GM18498 (cell line): ENCODE data around the gene CTDSPL.
A peak's percentile ranks its signal among the peaks of the same experiment; 100 is the strongest.

Source experiments
- ATAC-seq: cut with Tn5 transposase; IDR thresholded peaks from one replicate; pipeline ENCODE4 v1.9.1; 2021; ENCODE audit warnings: mild to moderate bottlenecking, moderate library complexity; ENCODE audit not compliant: unreplicated experiment

Gene CTDSPL

GRCh38 chr3:37890522-37890921 is 28.8 kb downstream of the CTDSPL start:
- no peak for ATAC-seq

DNA sequence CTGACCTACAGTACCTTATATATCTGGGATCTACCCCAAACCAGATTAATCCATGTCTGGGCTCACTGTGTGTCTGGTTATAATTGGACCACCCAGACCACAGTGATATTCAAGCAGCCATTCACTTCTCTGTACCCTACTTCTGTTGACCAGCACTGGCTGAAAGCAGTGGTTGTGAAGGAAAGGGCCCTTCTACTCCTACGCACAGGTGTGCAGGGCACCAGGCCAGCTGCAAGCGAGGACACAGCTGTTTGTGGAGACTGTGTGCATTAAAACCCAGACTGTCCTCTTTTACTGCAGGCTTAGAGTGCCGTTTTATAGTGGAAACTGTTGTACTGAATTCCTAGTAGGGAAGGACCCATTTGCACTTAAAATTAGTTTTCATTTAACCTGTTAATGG is 29.5 kb downstream of the CTDSPL start:
- no peak for ATAC-seq

GRCh38 chr3:37892927-37893600 is 31.4 kb downstream of the CTDSPL start:
- ATAC-seq = no peak

DNA sequence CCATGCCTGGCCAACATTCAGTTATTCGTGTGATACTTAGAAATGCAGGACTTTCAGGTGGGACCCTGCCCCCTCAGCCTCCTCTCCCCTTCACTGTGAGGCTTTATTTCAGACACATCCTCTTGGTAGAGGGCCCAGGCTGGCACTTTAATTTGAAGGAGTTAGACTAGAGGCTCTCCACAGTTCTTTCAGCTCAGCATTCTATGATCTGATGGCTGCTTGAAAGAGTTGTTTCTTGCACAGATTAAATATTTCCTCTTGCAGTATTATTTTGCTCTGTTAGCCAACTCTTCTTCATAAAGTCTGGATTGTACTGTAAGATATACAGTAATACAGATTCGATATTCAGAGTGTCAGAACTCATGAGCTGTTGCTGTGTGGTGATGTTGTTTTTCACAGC is 35.1 kb downstream of the CTDSPL start:
- no peak for ATAC-seq

GRCh38 chr3:37897763-37898162 is 36.1 kb downstream of the CTDSPL start:
- no peak for ATAC-seq

DNA sequence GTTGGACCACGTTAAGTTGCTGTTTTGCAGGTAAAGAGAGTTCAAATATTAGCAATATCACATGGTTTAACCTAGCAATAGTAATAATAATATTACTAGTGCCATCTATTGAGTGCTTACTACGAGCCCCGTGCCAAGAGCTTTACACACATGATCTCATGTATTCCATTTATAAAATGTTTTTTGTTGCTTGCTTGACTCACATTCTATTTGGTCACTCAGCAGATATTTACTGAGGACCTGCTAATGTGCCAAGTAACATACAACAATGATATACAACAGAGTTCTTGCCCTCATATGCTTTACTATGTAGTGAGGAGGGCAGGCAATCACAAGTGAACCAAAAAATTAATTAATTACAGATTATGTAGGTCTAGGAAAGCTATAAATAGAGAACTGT is 36.7 kb downstream of the CTDSPL start:
- no peak for ATAC-seq

DNA sequence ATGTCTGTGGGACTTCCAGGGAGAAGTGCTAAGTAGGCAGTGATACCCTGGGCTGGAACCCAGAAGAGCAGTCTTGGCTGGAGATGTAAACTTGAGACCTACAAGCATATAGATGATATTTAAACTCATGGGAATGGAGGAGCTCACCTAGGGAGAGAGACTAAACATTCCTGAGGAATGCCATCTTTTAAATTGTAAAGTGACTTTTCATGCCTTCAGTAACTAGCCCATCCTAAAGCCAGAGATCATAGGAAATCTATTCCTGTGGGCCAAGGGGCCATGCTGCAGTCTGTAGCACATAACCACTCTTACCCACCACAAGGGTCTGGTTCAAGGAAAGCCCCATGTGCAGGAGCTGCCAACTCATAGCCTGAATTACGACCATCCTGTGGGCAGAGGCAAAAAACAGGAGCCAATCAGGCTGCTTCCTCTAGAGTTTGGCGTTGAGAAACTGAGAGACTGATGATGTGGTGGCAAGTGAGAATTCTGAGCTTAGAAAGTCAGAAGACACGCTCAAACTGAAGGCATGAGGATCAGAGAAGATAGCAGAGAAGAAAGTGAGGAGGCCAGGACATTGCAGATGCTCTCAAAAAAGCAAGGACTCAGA is 37.5 kb downstream of the CTDSPL start:
- peak; percentile 84 for ATAC-seq

GRCh38 chr3:37899711-37900306 is 38.1 kb downstream of the CTDSPL start:
- ATAC-seq = no peak

- ATAC-seq = no peak
Measured at GRCh38 chr3:37901721-37902120, 40.0 kb downstream of the CTDSPL start.

DNA sequence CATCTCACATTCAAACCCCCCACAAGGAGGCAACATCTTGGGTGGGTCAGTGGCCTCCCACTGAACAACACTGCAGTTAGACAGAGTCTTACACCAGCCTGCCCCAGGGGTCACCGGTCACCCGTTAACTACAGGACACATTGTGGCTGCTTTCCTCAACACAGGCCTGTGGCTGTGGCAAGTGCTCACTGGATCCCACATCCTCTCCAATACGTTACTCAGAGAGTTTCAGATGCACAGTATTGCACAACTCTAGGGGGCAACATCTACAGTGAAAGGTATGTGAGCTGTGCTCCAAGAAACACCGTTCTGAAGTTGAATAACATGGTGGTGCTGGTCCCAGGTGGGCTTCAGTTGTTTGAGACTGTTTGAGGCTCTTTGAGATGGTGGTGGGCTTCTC is 41.0 kb downstream of the CTDSPL start:
- ATAC-seq = no peak

DNA sequence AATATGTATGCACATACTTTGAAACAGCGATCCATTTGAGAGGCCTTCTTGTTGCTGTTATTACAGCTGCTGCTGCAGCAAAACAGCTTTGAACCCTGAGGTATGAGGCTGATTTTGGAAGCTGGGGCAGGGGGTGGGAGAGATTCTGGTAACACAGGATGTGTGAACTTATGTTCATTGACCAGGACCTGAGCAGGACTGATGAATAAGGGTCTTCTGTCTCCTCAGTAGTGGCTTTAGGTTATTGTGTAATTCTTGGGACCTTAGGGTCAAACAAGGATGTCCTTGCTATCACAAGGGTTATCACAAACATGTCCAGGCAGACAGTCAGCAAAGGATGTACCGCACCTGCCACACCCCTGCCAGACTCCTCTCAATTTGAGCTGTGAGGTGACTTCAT is 41.6 kb downstream of the CTDSPL start:
- ATAC-seq = no peak

DNA sequence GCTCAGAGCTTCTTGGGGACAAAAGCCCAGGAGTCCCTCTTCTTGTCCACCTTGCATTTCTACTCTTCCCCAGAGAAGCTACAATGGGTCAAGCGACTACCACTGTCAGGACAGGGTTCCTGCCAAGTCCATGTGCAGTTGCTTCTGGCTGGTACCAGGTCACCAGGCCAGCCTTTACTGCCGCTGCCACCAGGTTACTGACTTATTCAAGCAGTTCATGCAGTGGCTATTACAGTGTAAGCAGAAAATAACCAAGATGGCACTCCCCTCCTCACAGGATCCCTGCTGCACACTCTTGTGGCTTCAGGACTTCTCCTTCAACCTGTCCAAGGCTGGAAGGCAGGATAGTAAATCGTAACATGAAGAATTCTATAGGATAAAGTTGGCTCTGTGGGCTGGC is 42.1 kb downstream of the CTDSPL start:
- no peak for ATAC-seq

DNA sequence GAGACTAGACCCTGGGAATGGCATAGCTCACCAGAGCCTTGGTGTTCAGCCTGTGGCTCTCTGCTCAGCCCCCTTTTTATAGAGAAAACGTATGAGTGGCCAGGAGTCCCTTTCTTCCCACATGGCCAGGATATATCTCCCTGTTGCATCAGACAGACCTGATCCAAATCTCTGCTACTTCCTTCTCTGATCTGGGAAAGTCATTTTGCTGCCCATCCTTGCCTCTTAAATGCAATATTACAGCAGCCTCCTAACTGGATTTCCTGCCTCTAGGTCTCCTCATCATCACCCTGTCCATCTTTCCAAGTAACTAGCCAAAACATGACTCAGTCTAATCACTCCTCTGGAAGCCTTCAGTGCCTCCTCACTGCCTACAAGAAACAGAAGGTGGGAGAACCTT is 42.9 kb downstream of the CTDSPL start:
- no peak for ATAC-seq

GRCh38 chr3:37905346-37905745 is 43.7 kb downstream of the CTDSPL start:
- ATAC-seq = no peak

DNA sequence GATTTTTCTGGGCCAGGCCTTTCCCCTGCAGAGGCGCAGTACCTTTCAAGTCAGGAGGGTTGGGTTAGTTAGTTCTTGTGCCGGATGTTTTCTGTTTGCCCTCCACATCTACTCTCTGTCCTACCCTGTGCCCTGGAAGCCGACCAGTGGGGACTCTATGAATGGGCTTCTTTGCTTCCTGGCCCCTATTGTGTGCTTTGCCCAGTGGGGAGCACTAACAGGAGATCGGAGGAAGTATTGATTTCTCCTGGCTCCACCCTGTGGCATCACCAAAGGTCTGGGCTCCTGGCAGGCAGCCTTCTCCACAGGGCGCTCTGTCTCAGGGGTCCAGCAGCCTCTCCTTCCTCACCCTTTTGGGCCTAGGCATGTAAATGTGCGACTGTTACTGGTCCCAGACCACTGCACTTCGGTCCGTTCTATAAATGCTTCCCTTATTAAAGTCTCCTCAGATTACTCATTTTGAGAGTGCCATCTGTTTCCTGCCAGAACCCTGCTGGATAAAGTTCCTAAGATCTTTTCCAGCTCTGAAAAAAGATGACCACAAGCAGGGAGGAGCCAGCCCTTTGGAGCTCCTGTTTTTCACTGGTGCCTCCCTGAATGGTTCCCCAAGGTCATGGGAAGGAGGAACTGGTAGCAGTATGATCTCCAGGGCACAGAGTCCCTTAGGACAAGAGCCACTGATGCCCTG is 44.5 kb downstream of the CTDSPL start:
- no peak for ATAC-seq

DNA sequence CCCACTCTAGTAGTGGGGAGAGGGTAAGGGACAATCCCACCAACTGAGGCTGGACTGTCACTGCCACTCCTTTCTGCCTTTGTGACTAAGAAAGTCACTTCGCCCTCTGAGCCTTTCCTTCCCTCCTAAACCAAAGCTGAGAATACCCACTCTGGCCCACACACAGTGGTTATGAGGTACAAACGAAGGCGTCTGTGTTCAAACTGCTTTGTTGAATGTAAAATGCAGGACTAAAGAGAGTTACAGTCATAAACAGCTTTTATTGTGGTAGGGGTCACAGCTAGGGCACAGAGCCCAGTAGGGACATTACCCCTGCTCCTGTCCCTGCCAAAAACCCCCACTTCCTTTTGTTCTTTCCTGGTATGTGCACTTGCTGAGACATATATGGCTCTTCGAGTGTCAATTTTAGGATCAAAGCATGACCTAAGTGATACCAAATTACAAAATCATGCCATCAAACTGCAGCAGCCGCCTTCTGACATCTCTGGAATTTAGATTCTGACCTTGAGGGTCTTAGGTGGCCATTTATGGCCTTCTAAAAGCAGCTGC is 45.1 kb downstream of the CTDSPL start:
- ATAC-seq = no peak

DNA sequence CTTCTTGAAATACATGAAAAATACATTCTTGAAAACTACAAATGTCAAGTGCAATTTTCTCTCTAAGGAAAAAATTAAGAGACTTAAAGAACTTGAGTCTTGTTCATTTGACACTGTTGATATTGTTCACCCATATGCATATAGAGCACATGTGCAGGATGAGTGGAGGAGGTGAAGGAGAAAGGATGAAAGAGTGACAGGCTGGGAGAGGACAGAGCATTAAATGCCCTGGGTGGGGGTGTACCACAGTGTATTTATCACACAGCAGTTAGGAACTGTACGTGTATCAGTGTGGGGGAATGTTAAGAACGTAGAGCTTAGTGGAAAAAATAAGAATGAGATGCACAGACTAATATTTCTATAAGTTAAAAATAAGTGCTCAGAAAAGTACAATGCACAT is 45.7 kb downstream of the CTDSPL start:
- no peak for ATAC-seq

- peak; percentile 95 for ATAC-seq
Measured at GRCh38 chr3:37907906-37908305, 46.2 kb downstream of the CTDSPL start.

- ATAC-seq = no peak
Measured at GRCh38 chr3:37909067-37909911, 47.6 kb downstream of the CTDSPL start.

DNA sequence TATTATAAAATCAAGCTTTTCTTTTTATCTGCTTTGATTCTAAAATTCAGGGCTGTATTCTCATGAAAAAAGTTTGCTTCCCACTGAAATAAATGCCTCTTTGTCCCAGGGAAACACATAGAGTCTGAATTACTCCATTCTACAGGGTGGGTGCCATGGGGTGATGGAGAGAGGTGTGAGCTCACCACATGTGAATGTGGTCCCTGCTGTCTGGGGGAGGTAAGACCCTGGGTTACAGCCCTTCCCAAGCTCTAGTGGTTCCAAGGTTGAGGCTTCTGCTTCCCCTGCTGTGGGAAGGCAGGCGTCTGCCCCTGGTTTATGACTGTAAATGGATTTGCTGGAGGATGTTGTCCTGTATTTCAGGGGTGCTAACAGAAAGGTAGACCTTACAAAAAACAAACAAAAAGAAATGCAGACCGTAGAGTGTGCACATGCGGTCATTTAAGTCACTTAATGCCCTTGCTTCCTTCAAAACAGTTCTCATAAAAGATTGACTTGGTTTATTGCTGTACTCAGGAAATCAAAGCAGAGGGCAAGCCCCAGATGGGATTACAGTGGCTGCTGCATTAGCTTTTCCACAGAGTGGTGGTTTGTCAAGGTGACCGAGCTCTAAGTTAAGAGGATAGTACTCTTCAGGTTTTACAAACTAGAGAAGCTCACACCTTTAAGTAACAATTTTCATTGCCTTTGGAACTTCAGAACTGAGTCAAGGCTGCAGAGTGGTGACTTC is 49.2 kb downstream of the CTDSPL start:
- ATAC-seq = no peak
